DMS114 treated with DMSO at 0.1 percent for 48 hours (cell line): ENCODE data around the gene TMC7.
"Not testable (repeated sequence)": the region's sequence is repeated elsewhere in the genome, so short reads cannot be mapped to it uniquely, and the experiment has no call there.

Experiments used
- DNase-seq: peaks from one replicate; lab custom pipeline; 2025; ENCODE audit not compliant: unreplicated experiment; lab: John Stamatoyannopoulos, UW

TMC7 gene

GRCh38 chr16:18983565-18984434 lies at the start of gene TMC7:
TSS of gene TMC7 (plus strand) at chr16:18983934. CDS start at chr16:18984064, 130 bp downstream.
- DNase-seq: peak; percentile 83

GRCh38 chr16:18936727-18937340 lies 46.9 kb upstream of the TMC7 start:
- DNase-seq: no peak

- DNase-seq: no peak
Observed at GRCh38 chr16:18937390-18937789, 46.3 kb upstream of the TMC7 start.

DNA sequence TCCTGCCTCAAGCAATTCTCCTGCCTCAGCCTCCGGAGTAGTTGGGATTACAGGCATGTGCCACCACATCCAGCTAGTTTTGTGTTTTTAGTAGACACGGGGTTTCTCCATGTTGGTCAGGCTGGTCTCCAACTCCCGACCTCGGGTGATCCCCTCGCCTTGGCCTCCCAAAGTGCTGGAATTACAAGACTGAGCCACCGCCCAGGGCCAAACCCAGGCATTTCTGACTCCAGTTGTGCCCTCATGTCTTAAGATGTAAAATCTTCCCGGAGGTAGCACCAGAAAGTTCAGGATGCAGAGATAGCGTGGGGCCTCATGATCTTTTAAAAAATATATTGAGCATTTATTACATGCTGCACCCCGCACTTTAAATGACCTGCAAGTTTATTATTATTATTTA lies 44.7 kb upstream of the TMC7 start:
- no peak for DNase-seq

GRCh38 chr16:18941471-18941870 lies 42.3 kb upstream of the TMC7 start:
- no peak for DNase-seq

GRCh38 chr16:18942061-18942460 lies 41.7 kb upstream of the TMC7 start:
- no peak for DNase-seq

DNA sequence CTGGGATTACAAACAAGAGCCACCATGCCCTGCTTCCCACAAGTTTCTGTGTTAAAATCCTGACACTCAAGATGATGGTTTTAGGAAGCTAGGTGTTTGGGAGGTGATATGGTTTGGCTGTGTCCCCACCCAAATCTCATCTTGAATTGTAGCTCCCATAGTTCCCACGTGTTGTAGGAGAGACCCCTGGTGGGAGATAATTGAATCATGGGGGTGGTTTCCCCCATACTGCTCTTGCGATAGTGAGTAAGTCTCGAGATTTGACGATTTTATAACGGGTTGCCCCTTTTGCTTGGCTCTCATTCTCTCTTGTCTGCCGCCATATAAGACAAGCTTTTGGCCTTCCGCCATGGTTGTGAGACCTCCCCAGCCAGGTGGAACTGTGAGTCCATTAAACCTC lies 40.3 kb upstream of the TMC7 start:
- DNase-seq: no peak

DNA sequence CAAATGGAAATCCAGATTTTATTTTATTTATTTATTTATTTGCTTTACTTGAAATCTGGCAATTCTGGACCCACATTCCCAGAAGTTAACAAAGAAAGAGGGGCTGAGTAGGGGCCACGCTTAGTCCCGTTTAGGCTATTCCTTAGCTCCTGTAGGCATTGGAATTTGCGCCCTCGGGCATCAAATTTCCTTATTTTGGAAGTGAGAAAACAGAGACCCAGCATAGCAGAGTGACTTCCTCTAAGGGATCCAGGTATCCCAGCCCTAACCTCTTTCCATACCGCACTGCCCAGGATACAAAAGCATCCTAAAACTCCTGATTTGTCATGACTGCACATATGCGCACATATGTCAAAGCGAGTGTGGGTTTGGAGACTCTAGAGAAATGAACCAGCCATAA lies 38.5 kb upstream of the TMC7 start:
- DNase-seq: no peak

DNA sequence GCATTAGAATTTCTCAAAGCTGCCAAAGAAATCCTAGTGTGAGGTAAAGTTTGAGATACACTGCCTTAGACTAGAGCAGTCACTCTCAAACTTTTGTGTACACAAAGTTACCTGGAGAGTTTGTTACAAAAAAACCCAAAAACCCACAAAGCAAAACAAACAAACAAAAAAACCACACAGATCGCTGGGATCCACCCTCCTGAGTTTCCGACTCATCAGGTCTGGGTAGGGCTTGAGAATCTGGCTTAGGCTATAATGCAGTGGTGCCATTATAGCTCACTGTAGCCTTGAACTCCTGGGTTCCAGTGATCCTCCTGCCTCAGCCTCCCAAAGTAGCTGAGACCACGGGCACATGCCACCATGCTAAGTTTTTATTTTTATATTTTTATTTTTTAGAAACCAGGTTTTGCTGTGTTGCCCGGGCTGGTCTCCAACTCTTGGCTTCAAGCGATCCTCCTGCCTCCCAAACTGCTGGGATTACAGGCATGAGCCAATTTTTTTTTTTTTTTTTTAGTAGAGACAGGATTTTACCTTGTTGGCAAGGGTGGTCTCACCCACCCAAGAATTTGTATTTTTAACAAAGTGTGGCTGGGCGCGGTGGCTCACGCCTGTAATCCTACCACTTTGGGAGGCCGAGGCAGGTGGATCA lies 35.2 kb upstream of the TMC7 start:
- DNase-seq: no peak

GRCh38 chr16:18950469-18951185 lies 33.1 kb upstream of the TMC7 start:
- no peak for DNase-seq

GRCh38 chr16:18953547-18953946 lies 30.2 kb upstream of the TMC7 start:
- DNase-seq: no peak

GRCh38 chr16:18955874-18956580 lies 27.7 kb upstream of the TMC7 start:
- not testable (repeated sequence) for DNase-seq

GRCh38 chr16:18956658-18957241 lies 27.0 kb upstream of the TMC7 start:
- not testable (repeated sequence) for DNase-seq

GRCh38 chr16:18958621-18959029 lies 25.1 kb upstream of the TMC7 start:
- DNase-seq: no peak

DNA sequence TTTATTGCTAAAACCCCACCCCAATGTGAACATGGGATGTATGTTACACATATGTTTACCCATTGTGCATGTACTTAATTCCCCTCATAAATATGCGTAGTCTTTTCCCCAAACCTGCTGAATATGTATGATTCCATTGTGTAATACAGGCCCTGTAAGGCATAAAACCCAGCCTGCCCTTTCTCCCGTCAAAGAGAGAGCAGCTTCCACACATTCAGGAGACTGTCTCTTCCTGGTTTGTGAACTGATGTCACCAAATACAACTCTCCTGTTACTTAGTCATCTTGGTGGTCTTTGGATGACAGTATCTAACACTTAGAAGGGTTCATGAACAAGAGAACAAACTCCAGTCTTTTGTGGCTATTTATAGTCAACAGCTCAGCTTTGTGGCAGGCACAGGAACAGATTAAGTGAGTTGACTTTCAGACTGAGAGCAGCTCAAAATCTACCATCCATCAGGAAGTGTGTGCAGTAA lies 24.7 kb upstream of the TMC7 start:
- no peak for DNase-seq

- DNase-seq: no peak
Observed at GRCh38 chr16:18965555-18965954, 18.2 kb upstream of the TMC7 start.

- DNase-seq: no peak
Observed at GRCh38 chr16:18966791-18967190, 16.9 kb upstream of the TMC7 start.

DNA sequence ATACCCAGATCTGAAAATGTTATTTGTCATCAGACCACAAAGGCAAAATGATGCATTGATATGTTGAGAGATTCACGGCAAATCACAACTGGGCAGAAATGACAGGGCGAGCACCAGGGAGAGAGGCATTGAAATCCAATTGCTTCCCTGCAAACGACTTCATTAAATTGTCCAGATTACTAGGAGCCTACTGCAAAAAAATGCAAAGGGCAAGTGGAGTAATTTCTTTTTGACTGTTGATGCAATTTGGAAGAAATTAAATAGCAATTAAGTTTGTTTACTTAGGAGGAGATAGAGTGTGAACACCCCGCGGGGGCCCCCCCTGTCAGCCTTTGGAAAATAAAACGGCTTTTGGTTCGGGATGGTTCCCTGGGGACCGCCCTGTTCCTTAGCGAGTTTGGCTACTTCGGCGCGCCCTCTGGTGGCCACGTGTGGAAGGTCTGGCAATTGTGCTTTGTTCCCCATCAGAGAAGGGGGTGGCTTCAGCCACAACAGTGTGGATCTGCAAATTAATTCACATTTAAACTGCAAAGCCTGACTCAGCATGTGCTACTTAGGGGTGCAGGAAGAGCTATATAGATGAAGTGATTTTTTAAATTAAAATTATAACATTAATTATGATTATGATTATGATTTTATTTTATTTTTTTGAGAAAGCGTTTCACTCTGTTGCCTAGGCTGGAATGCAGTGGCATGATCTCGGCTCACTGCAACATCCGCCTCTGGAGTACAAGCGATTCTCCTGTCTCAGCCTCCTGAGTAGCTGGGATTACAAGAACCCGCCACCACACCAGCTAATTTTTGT lies 14.5 kb upstream of the TMC7 start:
- DNase-seq: peak; percentile 69

DNA sequence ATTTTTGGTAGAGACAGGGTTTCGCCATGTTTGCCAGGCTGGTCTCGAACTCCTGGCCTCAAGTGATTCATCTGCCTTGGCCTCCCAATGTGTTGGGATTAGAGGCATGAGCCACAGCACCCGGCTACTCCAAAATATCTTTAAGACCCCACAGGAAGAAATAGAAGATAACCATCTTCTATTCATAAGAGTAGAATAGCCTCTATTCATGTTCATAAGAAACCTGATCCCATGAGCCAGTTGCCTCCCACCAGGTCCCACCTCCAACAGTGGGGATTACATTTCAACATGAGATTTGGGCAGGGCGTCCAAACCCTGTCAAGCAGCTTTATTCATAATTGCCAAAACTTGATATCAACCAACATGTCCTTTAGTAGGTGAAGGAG lies 13.9 kb upstream of the TMC7 start:
- no peak for DNase-seq
